HG03025 (cell line): Measurements from ENCODE around the gene LNX2.

Source experiments
- ATAC-seq: cut with Tn5 transposase; IDR thresholded peaks from one replicate; pipeline ENCODE4 v1.9.1; 2021; ENCODE audit warnings: mild to moderate bottlenecking, moderate library complexity; ENCODE audit not compliant: unreplicated experiment, low FRiP score

LNX2 gene

GRCh38 chr13:27572234-27572901 is 48.0 kb downstream of the LNX2 start:
- ATAC-seq = no peak

DNA sequence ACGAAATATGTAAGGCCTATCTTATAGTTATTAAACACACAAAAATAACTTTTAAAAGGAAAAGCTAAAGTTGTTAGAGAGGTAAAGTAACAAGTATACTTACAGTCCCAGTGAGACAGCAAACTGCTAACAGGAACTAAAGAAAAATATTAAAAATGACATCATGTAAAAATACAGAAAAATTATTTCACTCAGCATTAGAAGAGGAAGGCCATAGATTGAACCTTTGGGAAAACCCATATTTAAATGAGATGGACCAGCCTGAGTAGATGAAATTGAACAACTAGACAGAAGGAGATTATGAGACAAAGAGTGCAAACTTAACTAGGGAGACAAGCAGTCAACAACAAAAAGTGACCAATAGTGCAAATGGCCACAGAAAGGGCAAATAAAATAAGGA is 49.4 kb downstream of the LNX2 start:
- ATAC-seq = no peak

DNA sequence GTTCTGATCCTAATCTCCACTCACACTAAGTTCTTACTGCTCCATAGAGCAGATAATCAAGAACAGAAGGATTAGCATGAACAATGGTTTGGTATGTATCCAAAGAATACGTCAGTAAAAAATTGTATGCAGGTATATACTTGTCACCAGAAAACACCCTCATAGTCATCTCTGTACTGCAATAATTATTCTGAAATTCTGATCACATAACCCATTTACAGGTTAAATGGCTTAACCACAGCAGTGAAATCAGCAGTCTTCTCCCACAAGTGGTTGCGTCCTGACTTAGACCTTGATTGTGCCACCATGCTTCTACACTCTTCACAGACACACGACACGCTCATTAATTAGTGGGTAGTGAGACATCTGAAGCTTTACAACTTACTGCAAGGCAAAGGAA is 50.9 kb downstream of the LNX2 start:
- no peak for ATAC-seq

GRCh38 chr13:27565818-27566217 is 54.5 kb downstream of the LNX2 start:
- ATAC-seq = no peak

GRCh38 chr13:27562457-27562856 is 57.9 kb downstream of the LNX2 start:
- no peak for ATAC-seq

GRCh38 chr13:27559719-27560118 is 60.6 kb downstream of the LNX2 start:
- no peak for ATAC-seq

- no peak for ATAC-seq
Measured at GRCh38 chr13:27556109-27556508, 64.2 kb downstream of the LNX2 start.

DNA sequence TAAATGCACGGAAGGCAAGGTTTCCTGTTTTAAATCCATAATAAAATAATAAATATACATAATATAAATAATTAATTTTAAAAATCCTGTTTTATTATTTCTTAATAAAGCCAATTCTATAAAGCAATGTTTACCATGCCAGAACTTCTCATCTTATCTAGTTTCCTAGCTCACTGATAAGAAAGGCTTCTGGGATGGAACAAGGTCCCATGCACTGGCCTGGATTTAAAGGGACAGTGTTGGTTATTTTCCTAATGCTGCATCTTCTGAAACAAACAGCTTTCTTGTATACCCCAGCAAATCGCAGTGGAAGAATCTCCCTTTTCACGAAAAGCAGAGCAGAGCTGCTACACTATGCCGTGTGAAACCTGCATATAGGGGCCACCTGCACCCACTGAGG is 68.8 kb downstream of the LNX2 start:
- ATAC-seq = no peak

- ATAC-seq = no peak
Measured at GRCh38 chr13:27549406-27549981, 70.8 kb downstream of the LNX2 start.

DNA sequence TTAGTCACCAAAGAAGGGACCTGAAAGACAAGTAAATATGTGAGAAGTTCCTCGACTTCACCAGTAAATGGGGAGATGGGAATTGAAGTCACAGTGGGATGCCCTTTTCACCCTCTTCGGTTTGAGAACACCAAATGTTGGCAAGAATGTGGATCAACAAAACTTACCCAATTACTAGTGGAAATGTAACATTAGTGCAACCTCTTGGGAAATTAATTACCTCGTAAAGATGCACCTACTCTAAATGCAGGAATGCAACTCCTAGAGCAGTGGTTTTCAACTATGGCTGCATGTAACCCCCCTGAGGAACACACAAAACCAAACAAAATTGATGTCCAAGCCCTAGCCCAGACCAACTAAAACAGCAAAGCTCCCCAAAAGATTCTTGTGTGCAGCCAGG is 78.1 kb downstream of the LNX2 start:
- no peak for ATAC-seq

- ATAC-seq = no peak
Measured at GRCh38 chr13:27541386-27541785, 78.9 kb downstream of the LNX2 start.

DNA sequence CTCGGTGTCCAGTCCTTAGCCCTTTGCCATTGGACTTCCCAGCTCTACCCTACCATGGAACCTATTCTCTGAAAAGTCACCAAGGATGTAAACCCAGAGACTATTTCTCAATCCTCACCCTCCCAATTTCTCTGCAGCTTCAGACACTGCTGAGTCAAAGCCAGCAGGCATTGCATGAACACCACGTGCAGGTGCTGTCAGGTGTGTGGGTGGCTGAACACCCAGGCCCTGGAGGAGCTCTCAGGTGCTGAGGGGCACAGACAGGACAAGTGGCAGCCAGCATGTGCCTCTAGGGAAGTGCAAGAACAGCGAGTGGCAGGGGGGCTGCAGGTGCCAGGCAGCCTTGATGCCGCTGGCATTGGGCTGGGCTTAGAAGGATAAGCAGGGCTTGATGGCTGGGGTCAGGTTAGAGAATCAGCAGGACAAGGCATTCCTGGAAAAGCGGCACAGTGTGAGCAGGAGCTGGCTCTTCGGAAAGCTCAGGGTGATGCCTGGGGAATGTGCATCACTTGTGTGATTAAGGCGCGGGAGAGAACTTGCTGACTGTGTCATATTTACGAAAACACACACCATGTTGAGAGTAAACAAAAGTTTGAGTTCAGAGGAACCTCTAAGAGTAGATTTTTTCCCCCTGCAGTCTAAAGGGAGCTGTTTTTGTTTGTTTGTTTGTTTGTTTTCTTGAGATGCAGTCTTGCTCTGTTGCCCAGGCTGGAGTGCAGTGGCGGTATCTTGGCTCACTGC is 83.8 kb downstream of the LNX2 start:
- no peak for ATAC-seq

DNA sequence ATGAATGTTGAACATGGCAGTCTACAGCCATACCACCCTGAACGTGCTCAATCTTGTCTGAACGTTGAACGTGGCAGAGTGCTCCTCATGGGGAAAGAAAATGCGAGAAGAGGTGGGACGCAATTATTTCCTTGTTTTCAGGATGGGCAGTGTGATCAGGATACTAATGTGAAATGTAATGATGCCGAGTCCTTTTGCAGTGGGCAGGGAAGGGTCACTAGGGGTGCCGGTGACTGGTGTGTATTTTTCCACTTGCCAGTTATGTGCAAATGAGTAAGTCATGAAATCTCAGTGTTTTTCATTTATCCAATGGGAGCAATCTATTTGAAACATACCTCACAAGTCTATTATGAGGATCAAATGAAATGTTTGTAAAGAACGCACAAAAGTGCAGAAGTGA is 84.8 kb downstream of the LNX2 start:
- no peak for ATAC-seq

DNA sequence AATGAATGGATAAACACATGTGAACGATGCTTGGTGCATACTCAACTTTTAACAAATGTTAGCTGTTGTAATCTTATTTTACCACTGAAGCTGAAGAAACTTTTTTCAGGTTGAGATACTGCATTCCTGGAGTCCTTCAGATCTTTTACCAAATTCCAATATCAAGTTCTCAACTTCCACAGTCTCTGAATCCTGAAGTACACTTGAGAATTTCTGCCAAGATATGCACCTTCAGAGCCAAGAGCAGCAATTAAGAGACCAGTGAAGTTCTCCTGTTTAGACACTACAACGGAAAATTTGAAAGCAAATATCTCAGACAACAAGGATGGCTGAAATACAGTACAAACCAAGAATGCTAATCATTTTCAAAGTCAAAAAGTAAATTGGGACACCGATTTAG is 85.3 kb downstream of the LNX2 start:
- ATAC-seq = no peak

DNA sequence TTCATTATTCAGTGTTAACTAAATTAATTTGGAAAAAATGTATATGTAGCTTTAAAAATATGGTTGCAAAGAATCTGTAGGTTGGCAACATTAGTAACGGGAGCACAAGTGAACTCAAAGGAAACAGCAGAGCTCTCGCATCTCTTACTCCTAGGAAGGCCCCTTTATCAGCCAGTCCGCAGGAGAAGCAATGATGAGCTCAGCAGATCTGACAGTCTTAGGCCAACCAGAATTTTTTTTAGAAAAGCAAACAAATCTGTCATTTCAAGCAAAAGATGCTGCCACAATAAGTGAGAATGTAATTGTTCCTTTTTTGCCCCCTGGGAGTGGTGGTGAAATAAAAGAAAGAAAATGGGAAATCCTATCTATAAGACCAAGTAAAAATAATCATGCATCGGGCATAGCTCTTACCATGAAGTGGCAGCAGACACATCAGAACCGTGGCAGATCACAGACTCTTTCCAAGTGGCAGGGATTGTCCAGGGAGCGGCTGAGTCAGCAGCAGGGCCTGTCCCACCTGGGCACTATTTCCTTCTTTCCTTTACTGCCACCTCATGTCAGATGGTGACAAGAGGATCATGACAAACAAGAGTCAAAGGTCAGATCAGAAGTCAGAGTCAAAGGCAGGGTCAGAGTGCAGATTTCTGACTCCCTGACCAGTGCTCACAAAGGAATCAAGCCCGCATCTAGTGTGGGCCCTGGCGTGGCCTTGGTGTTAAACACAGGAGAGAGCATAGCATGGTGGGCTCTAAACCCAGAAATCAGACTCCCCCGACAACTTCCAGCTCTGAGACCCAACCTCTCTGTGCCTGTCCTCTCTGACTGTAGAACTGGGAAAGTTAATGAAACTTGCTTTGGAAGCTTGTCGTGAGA is 86.0 kb downstream of the LNX2 start:
- no peak for ATAC-seq

DNA sequence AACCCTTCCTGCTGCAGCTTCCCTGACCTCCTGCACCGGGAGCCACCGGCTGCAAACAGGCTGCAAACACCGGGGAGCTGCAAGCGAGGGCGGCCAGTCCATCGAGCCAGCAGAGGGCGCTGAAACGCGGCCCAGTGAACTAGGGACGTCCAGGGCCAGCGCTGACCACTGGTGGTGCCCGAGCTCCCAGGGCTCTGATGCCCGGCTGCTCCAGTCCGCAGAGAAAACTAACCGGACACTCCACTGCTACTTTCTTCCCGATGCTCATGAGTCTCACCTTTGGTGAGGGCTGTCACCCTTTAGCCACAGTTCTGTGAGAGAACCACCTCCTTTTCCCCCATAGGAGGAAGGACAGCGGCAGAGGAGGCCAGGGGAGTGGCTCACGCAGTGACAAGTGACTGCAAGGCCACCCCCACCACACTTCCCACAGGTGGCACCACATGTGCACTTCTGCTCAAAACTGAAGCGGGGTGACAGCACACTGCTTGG is 87.1 kb downstream of the LNX2 start:
- no peak for ATAC-seq

DNA sequence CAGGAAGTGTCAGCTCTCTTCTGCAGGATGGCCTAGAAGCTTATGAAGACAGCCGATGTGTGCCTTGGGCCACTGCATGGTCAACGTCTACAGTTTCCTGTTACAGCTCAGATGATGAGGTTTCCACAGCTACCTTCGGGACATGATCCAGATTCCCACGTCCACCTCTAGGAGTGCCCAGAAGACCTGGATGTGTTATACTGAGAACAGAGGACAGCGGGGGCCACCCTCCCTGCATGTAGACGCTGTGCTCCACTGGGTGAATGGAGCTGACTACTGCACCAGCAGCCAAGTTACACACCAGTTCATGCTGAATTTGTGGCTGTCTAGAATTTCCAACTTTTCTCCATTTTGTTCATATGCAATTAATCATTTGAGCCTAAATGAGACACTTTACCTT is 91.4 kb downstream of the LNX2 start:
- ATAC-seq = no peak

DNA sequence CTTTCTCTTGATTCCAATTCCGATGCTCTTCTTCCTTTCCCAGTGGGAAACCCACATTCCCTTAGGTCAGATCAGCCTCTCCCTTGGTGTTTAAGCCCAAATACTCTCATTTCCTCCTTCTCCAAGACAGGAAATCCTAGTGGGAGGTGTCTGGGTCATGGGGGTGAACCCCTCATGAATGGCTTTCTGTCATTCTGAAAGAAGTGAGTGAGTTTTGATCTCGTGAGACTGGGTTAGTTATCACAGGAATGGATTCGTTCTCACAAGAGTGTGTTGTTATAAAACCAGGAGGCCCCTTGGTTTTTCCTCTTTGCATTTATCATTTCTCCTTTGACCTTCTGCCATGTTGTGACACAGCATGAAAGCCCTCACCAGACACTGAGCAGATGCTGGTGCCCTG is 93.8 kb downstream of the LNX2 start:
- no peak for ATAC-seq

DNA sequence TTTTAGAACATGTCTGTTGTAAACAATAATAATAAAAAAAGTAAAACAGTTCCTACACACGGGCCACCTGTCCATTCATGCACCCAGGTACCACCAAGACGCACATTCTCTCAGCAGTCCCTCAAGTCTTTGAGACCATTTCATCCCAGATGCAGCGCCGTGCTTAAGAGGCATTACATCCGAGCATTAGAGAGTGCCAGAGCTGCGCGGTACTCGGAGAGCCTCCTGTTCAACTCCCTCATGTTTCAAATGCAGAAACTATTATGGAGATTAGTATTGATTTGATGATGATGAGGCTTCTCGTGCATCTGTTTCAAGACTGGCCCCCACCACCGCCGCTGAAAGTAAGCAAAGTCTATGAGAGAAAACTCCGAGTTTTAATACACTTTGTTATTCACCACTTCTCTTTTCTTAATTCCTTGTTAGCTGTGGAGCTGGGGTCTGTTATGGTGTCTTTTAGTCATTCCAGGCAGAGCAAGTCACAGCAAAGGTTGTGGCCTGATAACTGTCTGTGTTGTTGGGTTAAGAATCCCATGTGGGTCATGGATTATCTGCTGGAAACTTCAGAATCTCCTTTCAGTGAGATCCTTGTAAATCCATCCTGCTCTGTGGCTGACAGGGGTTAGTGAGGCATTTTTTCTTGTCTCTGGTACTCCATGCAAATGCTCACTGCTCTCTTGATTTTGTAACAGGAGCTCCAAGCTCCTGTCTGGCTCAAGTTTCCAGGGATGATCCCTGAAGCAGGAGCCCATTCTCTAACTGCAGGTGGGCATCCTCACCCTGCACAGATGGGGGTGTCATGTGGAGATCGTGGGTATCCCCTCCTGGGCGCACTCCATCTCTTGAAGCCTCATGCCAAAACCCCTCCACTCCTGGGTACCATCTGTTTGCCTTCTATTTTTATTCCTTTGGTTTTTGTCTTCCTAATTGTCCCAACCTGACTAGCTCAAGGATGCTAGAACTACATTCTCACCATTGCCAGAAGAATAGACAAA is 95.1 kb downstream of the LNX2 start:
- no peak for ATAC-seq
